Activated CD8-positive, alpha-beta T cell treated with anti-CD3 and anti-CD28 coated beads, Interleukin-2, amount 10 ng/mL, durations not matched to agents 7 days and 5 days (primary cell): ENCODE measurements around the gene HMGCR. TPM values are rescaled to one million over a fixed set of nuclear protein-coding genes. Genes with fewer than 3 reads are reported as not detected.
A peak's percentile ranks its signal among the peaks of the same experiment; 100 is the strongest.
"Not testable (repeated sequence)": the region's sequence is repeated elsewhere in the genome, so short reads cannot be mapped to it uniquely, and the experiment has no call there.

Experiments
- ATAC-seq: fragments of 150-1000 bp; cut with Tn5 transposase; one replicate; pipeline ENCODE4 v1.10.0; 2021; ENCODE audit warnings: moderate library complexity
- CTCF ChIA-PET: fragments of 350-600 bp; sonication (Branson Sonifier 250); formaldehyde crosslinking; loops from one replicate; lab custom pipeline; 2021; ENCODE audit warnings: antibody characterized with exemption; lab: Charles Lee
- POLR2A ChIA-PET: fragments of 350-600 bp; sonication (Branson Sonifier 250); formaldehyde crosslinking; loops from one replicate; lab custom pipeline; 2021; ENCODE audit warnings: antibody characterized with exemption; lab: Charles Lee
- DNase-seq: peaks from one replicate; pipeline ENCODE4 v3.0.0-alpha.2; 2020
- H3K27ac Mint-ChIP-seq: one replicate; pipeline ENCODE4 v1.8.0; 2021; ENCODE audit warnings: mild to moderate bottlenecking, mixed read lengths
- H3K27me3 Mint-ChIP-seq: one replicate; pipeline ENCODE4 v1.8.0; 2021; ENCODE audit warnings: low read depth, mixed read lengths
- H3K36me3 Mint-ChIP-seq: one replicate; pipeline ENCODE4 v1.8.0; 2021; ENCODE audit warnings: low read depth, mixed read lengths
- H3K4me1 Mint-ChIP-seq: one replicate; pipeline ENCODE4 v1.8.0; 2021; ENCODE audit warnings: low read depth, mixed read lengths
- H3K4me3 Mint-ChIP-seq: one replicate; pipeline ENCODE4 v1.8.0; 2021; ENCODE audit warnings: mild to moderate bottlenecking, mixed read lengths
- H3K9me3 Mint-ChIP-seq: one replicate; pipeline ENCODE4 v1.8.0; 2022; ENCODE audit warnings: mixed read lengths; ENCODE audit not compliant: insufficient read depth
- total RNA-seq, 2 experiments: library from RNA; stranded (reverse); gene quantifications; one replicate each; pipeline ENCODE4 v1.2.3, GENCODE V29; 2021

HMGCR gene
- total RNA-seq, 2 experiments from 2014 or later, result 64.1 to 70.5 TPM

DNA sequence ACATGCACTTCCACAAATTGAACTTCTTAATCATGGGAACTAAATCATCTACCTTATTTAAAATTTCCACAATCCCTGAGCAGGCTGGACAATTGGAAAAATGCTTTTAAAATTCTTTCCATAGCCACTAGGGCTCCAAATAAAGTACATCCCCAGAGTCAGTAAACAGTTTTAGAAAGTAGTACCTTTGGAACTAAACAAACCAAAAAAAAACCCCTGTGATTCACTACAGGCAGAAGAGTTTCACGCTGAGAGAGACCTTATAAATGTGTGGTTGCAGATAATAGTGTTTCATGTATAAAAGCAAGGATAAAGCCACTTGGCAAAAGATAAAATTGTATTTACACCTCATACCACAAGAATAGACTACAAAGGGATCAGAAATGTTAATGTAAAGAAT is 11.8 kb upstream of the HMGCR start:
- Mint-ChIP-seq H3K4me3 (no peak overlapping the region), H3K9me3 (no peaks in the 10 kb centered on the region), H3K27ac (no peak overlapping the region), H3K27me3 (peaks cover 3% of the 10 kb centered on the region), H3K36me3 (no peaks in the 10 kb centered on the region), H3K4me1 (peaks cover 2% of the 10 kb centered on the region)
- ATAC-seq, result no peak
- no peak for DNase-seq
- ChIA-PET POLR2A (no interaction called here), CTCF (interaction anchor here (1.4 kb wide), 1 partner anchor 26 kb away, joined by 3 read pairs; no protein-coding TSS in a partner anchor)

GRCh38 chr5:75330404-75330803 is 6.6 kb upstream of the HMGCR start:
- Mint-ChIP-seq H3K4me3 (no peak overlapping the region), H3K9me3 (no peaks in the 10 kb centered on the region), H3K36me3 (no peaks in the 10 kb centered on the region), H3K4me1 (peaks cover under 1% of the 10 kb centered on the region), H3K27ac (no peak overlapping the region), H3K27me3 (no peaks in the 10 kb centered on the region)
- ChIA-PET POLR2A (interaction anchor here (1.4 kb wide), 1 partner anchor 94 kb away, joined by 4 read pairs; the partner anchor contains the start of gene ANKRD31), CTCF (interaction anchor here (0.6 to 1.0 kb wide), 2 partner anchors 280 to 563 kb away, joined by 3 read pairs; partner anchors contain the start of genes GFM2 and NSA2)
- no peak for DNase-seq
- no peak for ATAC-seq

- H3K9me3 Mint-ChIP-seq, result no peaks in the 10 kb centered on the region
- H3K36me3 Mint-ChIP-seq, result no peaks in the 10 kb centered on the region
- ChIA-PET CTCF (interaction anchor here (0.8 to 1.0 kb wide), 4 partner anchors 10 to 282 kb away, joined by 3 read pairs; partner anchors contain the start of gene ANKRD31), POLR2A (no interaction called here)
- no peak for ATAC-seq
- H3K4me3 Mint-ChIP-seq, result no peak overlapping the region
- H3K27ac Mint-ChIP-seq, result no peak overlapping the region
- DNase-seq, result no peak
- H3K27me3 Mint-ChIP-seq, result no peaks in the 10 kb centered on the region
- H3K4me1 Mint-ChIP-seq, result no peaks in the 10 kb centered on the region
Observed at GRCh38 chr5:75331095-75332090, 5.6 kb upstream of the HMGCR start.

DNA sequence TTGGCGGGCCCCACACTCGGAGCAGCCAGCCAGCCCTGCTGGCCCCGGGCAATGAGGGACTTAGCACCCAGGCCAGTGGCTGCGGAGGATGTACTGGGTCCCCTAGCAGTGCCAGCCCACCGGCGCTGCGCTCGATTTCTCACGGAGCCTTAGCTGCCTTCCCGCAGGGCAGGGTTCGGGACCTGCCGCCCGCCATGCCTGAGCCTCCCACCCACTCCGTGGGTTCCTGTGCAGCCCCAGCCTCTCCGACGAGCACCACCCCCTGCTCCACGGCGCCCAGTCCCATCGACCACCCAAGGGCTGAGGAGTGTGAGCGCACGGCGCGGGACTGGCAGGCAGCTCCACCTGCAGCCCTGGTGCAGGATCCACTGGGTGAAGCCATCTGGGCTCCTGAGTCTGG is 3.3 kb upstream of the HMGCR start:
- H3K4me3 Mint-ChIP-seq, H3K27me3 Mint-ChIP-seq, DNase-seq, H3K36me3 Mint-ChIP-seq, H3K9me3 Mint-ChIP-seq, POLR2A ChIA-PET, CTCF ChIA-PET, H3K27ac Mint-ChIP-seq, ATAC-seq: not testable (repeated sequence)
- H3K4me1 Mint-ChIP-seq, result peaks cover 13% of the 10 kb centered on the region

- ATAC-seq, POLR2A ChIA-PET, H3K4me3 Mint-ChIP-seq, H3K27me3 Mint-ChIP-seq, H3K9me3 Mint-ChIP-seq, H3K27ac Mint-ChIP-seq, DNase-seq, H3K36me3 Mint-ChIP-seq: not testable (repeated sequence)
- CTCF ChIA-PET, result interaction anchor here (0.9 kb wide), 1 partner anchor 98 kb away, joined by 3 read pairs; the partner anchor contains the start of gene ANKRD31
- H3K4me1 Mint-ChIP-seq, result peaks cover 17% of the 10 kb centered on the region
Observed at GRCh38 chr5:75334413-75334812, 2.6 kb upstream of the HMGCR start.

- Mint-ChIP-seq H3K27me3 (no peaks in the 10 kb centered on the region), H3K27ac (no peak overlapping the region), H3K9me3 (no peaks in the 10 kb centered on the region), H3K36me3 (peaks cover 14% of the 10 kb centered on the region), H3K4me3 (no peak overlapping the region), H3K4me1 (peaks cover 25% of the 10 kb centered on the region)
- CTCF ChIA-PET, result no interaction called here
- ATAC-seq (no peak), DNase-seq (no peak)
- POLR2A ChIA-PET, result no interaction called here
Observed at GRCh38 chr5:75335486-75335885, 1.5 kb upstream of the HMGCR start.

- Mint-ChIP-seq H3K9me3 (no peaks in the 10 kb centered on the region), H3K4me1 (peaks cover 29% of the 10 kb centered on the region), H3K4me3 (no peak overlapping the region), H3K27ac (no peak overlapping the region), H3K27me3 (no peaks in the 10 kb centered on the region), H3K36me3 (peaks cover 16% of the 10 kb centered on the region)
- POLR2A ChIA-PET, result interaction anchor here (0.7 to 2.0 kb wide), 8 partner anchors 16 to 401 kb away, joined by 3 to 28 read pairs (median 6); partner anchors contain the start of genes ANKRD31, GCNT4 and POC5
- CTCF ChIA-PET, result interaction anchor here (0.8 to 1.9 kb wide), 7 partner anchors 14 to 401 kb away, joined by 3 to 14 read pairs (median 5); partner anchors contain the start of gene ANKRD31
- ATAC-seq, result peak; percentile 1
- DNase-seq, result no peak
Observed at GRCh38 chr5:75335952-75336614, 937 bp upstream of the HMGCR start.

GRCh38 chr5:75337366-75338021 is 474 bp downstream of the HMGCR start:
- no peaks in the 10 kb centered on the region for H3K9me3 Mint-ChIP-seq
- CTCF ChIA-PET, result interaction anchor here (0.9 to 1.9 kb wide), 11 partner anchors 14 to 402 kb away, joined by 3 to 14 read pairs (median 5); partner anchors contain the start of gene ANKRD31
- ATAC-seq, result peak; percentile 7
- peaks cover 21% of the 10 kb centered on the region for H3K36me3 Mint-ChIP-seq
- H3K4me1 Mint-ChIP-seq, result peaks cover 37% of the 10 kb centered on the region
- H3K27me3 Mint-ChIP-seq, result no peaks in the 10 kb centered on the region
- DNase-seq, result peak; percentile 50
- H3K27ac Mint-ChIP-seq, result no peak overlapping the region
- POLR2A ChIA-PET, result interaction anchor here (0.8 to 2.0 kb wide), 9 partner anchors 14 to 380 kb away, joined by 3 to 28 read pairs (median 5); partner anchors contain the start of genes ANKRD31, GCNT4 and POC5
- H3K4me3 Mint-ChIP-seq, result no peak overlapping the region

DNA sequence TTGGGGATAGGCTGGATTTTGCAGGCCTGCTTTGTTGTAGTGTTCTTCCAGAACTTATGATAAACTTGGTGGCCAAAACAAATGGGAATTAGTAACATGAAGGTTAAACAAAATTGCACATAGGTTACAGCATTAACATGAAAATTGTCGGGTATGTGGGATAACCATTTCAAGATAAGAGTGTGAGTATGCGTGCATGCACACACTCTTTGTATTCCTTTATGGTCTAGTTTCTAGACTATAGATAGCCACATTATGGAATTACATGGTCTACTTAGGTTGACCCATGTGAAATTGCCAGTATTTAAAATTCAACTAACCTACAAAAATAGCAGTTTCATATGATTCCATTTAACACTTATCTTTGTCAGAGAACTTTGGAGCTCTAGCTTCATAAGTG is 1.4 kb downstream of the HMGCR start:
- Mint-ChIP-seq H3K36me3 (peaks cover 22% of the 10 kb centered on the region), H3K27ac (no peak overlapping the region), H3K27me3 (no peaks in the 10 kb centered on the region), H3K4me3 (no peak overlapping the region), H3K4me1 (peaks cover 37% of the 10 kb centered on the region), H3K9me3 (no peaks in the 10 kb centered on the region)
- DNase-seq (no peak), ATAC-seq (no peak)
- ChIA-PET CTCF (interaction anchor here (0.8 kb wide), 1 partner anchor 13 kb away, joined by 3 read pairs; no protein-coding TSS in a partner anchor), POLR2A (no interaction called here)

GRCh38 chr5:75340714-75341478 is 3.9 kb downstream of the HMGCR start:
- peaks cover 39% of the 10 kb centered on the region for H3K36me3 Mint-ChIP-seq
- ATAC-seq (no peak), DNase-seq (no peak)
- no peaks in the 10 kb centered on the region for H3K27me3 Mint-ChIP-seq
- CTCF ChIA-PET, result interaction anchor here (1.3 to 2.5 kb wide), 3 partner anchors 9 to 104 kb away, joined by 3 to 8 read pairs (median 4); partner anchors contain the start of gene ANKRD31
- no peaks in the 10 kb centered on the region for H3K9me3 Mint-ChIP-seq
- no peak overlapping the region for H3K27ac Mint-ChIP-seq
- H3K4me3 Mint-ChIP-seq, result no peak overlapping the region
- POLR2A ChIA-PET, result no interaction called here
- H3K4me1 Mint-ChIP-seq, result peaks cover 37% of the 10 kb centered on the region
